Measurements from ENCODE around the gene GRAMD2B. TPM values are rescaled to one million over a fixed set of nuclear protein-coding genes. Genes with fewer than 3 reads are reported as not detected.

Gene GRAMD2B
- total RNA-seq, 1 donor from 2014 or later: 32.1 TPM

DNA sequence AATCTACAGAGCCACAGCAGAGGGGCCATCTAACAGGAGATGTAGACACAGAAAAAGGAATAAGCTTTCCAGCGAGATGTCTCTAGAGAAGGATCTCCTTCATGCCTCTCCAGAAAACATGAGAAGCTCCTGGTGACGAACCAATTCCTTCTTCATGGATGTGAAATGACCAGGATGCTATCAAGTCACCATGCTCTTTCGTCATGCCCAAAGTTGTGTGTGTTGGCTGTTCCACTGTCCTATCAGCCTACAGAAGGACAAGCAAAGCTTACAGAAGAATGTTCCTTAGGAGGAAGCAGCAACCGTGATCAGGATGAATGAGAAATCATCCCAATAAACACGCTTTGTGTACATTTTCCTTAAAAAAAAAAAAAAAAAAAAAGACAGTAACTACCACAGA is 117.4 kb downstream of the GRAMD2B start:
- H3K9me3 Mint-ChIP-seq (ENCODE audit: low read depth): no peaks in the 10 kb centered on the region
- H3K27me3 Mint-ChIP-seq: no peaks in the 10 kb centered on the region
- peaks cover 9% of the 10 kb centered on the region for H3K4me1 Mint-ChIP-seq (ENCODE audit: low read depth)
- no peak overlapping the region for H3K27ac Mint-ChIP-seq
- TF ChIP-seq, protein P1, sequence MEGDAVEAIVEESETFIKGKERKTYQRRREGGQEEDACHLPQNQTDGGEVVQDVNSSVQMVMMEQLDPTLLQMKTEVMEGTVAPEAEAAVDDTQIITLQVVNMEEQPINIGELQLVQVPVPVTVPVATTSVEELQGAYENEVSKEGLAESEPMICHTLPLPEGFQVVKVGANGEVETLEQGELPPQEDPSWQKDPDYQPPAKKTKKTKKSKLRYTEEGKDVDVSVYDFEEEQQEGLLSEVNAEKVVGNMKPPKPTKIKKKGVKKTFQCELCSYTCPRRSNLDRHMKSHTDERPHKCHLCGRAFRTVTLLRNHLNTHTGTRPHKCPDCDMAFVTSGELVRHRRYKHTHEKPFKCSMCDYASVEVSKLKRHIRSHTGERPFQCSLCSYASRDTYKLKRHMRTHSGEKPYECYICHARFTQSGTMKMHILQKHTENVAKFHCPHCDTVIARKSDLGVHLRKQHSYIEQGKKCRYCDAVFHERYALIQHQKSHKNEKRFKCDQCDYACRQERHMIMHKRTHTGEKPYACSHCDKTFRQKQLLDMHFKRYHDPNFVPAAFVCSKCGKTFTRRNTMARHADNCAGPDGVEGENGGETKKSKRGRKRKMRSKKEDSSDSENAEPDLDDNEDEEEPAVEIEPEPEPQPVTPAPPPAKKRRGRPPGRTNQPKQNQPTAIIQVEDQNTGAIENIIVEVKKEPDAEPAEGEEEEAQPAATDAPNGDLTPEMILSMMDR (IDR thresholded peaks at IDR 0.05; ENCODE audit: unreplicated experiment): no peak
- DNase-seq (ENCODE audit: low spot score, unreplicated experiment): no peak
- H3K4me3 Mint-ChIP-seq (ENCODE audit: low read depth): no peak overlapping the region
- peaks cover 14% of the 10 kb centered on the region for H3K36me3 Mint-ChIP-seq (ENCODE audit: insufficient read depth)

DNA sequence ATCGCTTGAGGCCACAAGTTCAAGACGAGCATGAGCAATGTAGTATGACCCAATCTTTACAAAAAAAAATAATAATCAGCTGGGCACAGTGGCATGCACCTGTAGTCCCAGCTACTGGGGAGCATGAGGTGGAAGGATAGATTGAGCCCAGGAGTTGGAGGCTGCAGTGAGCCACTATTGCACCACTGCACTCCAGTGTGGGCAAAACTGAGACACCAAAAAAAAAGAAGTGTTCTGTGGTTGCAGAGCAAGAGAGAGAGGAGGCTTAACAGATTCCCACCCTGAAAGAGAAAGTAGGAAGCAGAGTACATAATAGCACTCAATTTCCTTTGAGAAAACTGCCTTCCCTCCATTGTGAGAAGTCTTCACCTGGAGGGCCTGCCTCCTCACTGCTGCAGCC is 119.2 kb downstream of the GRAMD2B start:
- Mint-ChIP-seq H3K9me3 (ENCODE audit: low read depth) (no peaks in the 10 kb centered on the region), H3K27ac (peak overlapping the region; percentile 77), H3K27me3 (no peaks in the 10 kb centered on the region), H3K4me3 (ENCODE audit: low read depth) (no peak overlapping the region), H3K4me1 (ENCODE audit: low read depth) (peaks cover 9% of the 10 kb centered on the region), H3K36me3 (ENCODE audit: insufficient read depth) (peaks cover 23% of the 10 kb centered on the region)
- TF ChIP-seq, protein P1 (IDR thresholded peaks at IDR 0.05; ENCODE audit: unreplicated experiment): no peak
- DNase-seq (ENCODE audit: low spot score, unreplicated experiment): no peak

DNA sequence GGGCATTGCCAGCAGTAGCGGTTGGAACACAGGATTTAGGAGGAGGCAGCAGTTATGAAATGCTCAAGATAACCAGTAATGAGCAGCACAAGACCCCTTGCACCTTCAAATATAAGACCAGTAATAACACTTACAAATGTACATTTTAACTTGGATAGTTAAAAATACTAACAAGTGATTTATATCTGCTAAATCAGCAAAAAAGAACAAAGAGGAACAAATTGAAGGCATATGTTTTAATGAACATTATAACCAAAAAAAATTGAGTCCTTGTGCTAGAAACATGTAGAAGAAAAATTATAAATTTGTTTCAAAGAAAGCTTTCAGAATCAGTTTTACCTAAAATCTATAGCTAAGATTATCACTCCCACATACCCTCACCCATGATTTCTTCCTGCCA is 119.8 kb downstream of the GRAMD2B start:
- TF ChIP-seq, protein P1 (IDR thresholded peaks at IDR 0.05; ENCODE audit: unreplicated experiment): no peak
- peaks cover 9% of the 10 kb centered on the region for H3K4me1 Mint-ChIP-seq (ENCODE audit: low read depth)
- H3K4me3 Mint-ChIP-seq (ENCODE audit: low read depth): no peak overlapping the region
- H3K27ac Mint-ChIP-seq: no peak overlapping the region
- H3K27me3 Mint-ChIP-seq: no peaks in the 10 kb centered on the region
- no peak for DNase-seq (ENCODE audit: low spot score, unreplicated experiment)
- no peaks in the 10 kb centered on the region for H3K9me3 Mint-ChIP-seq (ENCODE audit: low read depth)
- peaks cover 23% of the 10 kb centered on the region for H3K36me3 Mint-ChIP-seq (ENCODE audit: insufficient read depth)

DNA sequence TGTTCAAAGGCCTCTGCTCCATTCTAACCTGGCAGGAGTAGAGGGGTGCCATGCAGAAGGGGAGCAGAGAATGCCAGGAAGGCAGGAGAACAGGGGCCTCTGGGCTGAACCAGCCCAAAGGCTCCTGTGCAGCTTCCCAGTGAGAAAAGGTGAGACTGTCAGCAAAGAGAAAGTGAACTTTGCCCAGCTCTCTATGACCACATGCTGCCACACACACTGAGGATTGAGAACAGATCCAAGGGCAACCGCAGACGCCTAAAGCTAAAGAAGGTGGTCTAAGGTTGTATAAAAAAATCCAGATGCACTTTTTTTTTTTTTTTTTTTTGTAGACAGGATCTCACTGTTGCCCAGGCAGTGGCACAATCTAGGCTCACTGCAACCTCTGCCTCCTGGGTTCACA is 120.5 kb downstream of the GRAMD2B start:
- TF ChIP-seq, protein P1 (IDR thresholded peaks at IDR 0.05; ENCODE audit: unreplicated experiment): no peak
- no peak overlapping the region for H3K4me3 Mint-ChIP-seq (ENCODE audit: low read depth)
- no peaks in the 10 kb centered on the region for H3K9me3 Mint-ChIP-seq (ENCODE audit: low read depth)
- H3K36me3 Mint-ChIP-seq (ENCODE audit: insufficient read depth): peaks cover 23% of the 10 kb centered on the region
- DNase-seq (ENCODE audit: low spot score, unreplicated experiment): no peak
- H3K4me1 Mint-ChIP-seq (ENCODE audit: low read depth): peaks cover 9% of the 10 kb centered on the region
- H3K27me3 Mint-ChIP-seq: no peaks in the 10 kb centered on the region
- peak overlapping the region; percentile 2 for H3K27ac Mint-ChIP-seq

Other genes starting within 250 kb of the GRAMD2B start
- 233 and 246 TPM in 2 replicates for gene ALDH7A1, start 171.8 kb downstream of the GRAMD2B start, total RNA-seq
- gene PHAX, start 177.5 kb downstream of the GRAMD2B start, total RNA-seq: 45.8 and 58.2 TPM in 2 replicates